ENCODE measurements around the gene FBXO28. TPM values are rescaled to one million over a fixed set of nuclear protein-coding genes. Genes with fewer than 3 reads are reported as not detected.

Gene FBXO28
- total and polyA plus RNA-seq, 10 of the 15 experiments (the other 5 are each of a cell fraction or from before 2014, with no cell fraction given): 4.3 to 23.2 (median 18.4) TPM

- Histone ChIP-seq H3K4me3 (no peak overlapping the region), H3K27ac (ENCODE audit: control insufficient read depth, insufficient read depth) (no peak overlapping the region), H3K79me2 (ENCODE audit: control insufficient read depth, insufficient read depth, low read length) (no peaks in the 10 kb centered on the region), H3K27me3 (replicated peaks in 1 of 2; ENCODE audit: control insufficient read depth in 2 of 2, insufficient read depth in 2 of 2, low read length in 1 of 2) (no peaks in the 10 kb centered on the region; a peak in 2 of 4 replicates), H3K36me3 (ENCODE audit: control insufficient read depth in 2 of 2, insufficient read depth in 2 of 2, low read length in 1 of 2) (no peaks in the 10 kb centered on the region), H4K20me1 (ENCODE audit: control insufficient read depth, insufficient read depth) (no peaks in the 10 kb centered on the region), H3K4me2 (ENCODE audit: control insufficient read depth, insufficient read depth) (no peak overlapping the region), H3K9ac (ENCODE audit: control insufficient read depth, insufficient read depth, low read length) (no peak overlapping the region), H3K4me1 (ENCODE audit: control insufficient read depth, insufficient read depth, low read length) (no peaks in the 10 kb centered on the region), H3K9me3 (replicated peaks; ENCODE audit: control insufficient read depth, insufficient read depth, low read length) (no peaks in the 10 kb centered on the region), H2AFZ (ENCODE audit: control insufficient read depth, low read depth, low read length) (no peak overlapping the region)
- ChIA-PET CTCF (no interaction called here), SMC1A (ENCODE audit: uncharacterized antibody, unreplicated experiment) (interaction anchor here (1.3 kb wide), 1 partner anchor 31 kb away, joined by 3 read pairs; no protein-coding TSS in a partner anchor), RAD21 (ENCODE audit: unreplicated experiment) (no interaction called here), POLR2A (no interaction called here)
- BruUV-seq (replicated peaks): no TSS peak
- FAIRE-seq (no peak), ATAC-seq (no peak), DNase-seq (ENCODE audit: low read depth, low spot score) (no peak)
- intact Hi-C loops (cut with micrococcal nuclease; ENCODE audit: unreplicated experiment) (no loop called here), in situ Hi-C loops (cut with MboI) (no loop called here)
- WGBS (ENCODE audit: insufficient coverage, insufficient replicate concordance, low lambda C conversion rate, missing lambda C conversion rate): 24% methylated on average over 2 of the region's 2 CpGs
- TF ChIP-seq KLF5 (IDR thresholded peaks at IDR 0.05; ENCODE audit: partially characterized antibody): no peak
- TF ChIP-seq FOXM1 (IDR thresholded peaks at IDR 0.05; ENCODE audit: low read depth, low read length): no peak
- no peak for TF ChIP-seq GABPA (IDR thresholded peaks at IDR 0.05; ENCODE audit: low read depth)
- no peak for TF ChIP-seq KAT2A (conservative IDR thresholded peaks at IDR 0.05; ENCODE audit: control insufficient read depth, low read depth, low read length)
- TF ChIP-seq, protein P1, sequence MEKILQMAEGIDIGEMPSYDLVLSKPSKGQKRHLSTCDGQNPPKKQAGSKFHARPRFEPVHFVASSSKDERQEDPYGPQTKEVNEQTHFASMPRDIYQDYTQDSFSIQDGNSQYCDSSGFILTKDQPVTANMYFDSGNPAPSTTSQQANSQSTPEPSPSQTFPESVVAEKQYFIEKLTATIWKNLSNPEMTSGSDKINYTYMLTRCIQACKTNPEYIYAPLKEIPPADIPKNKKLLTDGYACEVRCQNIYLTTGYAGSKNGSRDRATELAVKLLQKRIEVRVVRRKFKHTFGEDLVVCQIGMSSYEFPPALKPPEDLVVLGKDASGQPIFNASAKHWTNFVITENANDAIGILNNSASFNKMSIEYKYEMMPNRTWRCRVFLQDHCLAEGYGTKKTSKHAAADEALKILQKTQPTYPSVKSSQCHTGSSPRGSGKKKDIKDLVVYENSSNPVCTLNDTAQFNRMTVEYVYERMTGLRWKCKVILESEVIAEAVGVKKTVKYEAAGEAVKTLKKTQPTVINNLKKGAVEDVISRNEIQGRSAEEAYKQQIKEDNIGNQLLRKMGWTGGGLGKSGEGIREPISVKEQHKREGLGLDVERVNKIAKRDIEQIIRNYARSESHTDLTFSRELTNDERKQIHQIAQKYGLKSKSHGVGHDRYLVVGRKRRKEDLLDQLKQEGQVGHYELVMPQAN (conservative IDR thresholded peaks at IDR 0.05): no peak
- TF ChIP-seq, protein P2, sequence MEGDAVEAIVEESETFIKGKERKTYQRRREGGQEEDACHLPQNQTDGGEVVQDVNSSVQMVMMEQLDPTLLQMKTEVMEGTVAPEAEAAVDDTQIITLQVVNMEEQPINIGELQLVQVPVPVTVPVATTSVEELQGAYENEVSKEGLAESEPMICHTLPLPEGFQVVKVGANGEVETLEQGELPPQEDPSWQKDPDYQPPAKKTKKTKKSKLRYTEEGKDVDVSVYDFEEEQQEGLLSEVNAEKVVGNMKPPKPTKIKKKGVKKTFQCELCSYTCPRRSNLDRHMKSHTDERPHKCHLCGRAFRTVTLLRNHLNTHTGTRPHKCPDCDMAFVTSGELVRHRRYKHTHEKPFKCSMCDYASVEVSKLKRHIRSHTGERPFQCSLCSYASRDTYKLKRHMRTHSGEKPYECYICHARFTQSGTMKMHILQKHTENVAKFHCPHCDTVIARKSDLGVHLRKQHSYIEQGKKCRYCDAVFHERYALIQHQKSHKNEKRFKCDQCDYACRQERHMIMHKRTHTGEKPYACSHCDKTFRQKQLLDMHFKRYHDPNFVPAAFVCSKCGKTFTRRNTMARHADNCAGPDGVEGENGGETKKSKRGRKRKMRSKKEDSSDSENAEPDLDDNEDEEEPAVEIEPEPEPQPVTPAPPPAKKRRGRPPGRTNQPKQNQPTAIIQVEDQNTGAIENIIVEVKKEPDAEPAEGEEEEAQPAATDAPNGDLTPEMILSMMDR (IDR thresholded peaks at IDR 0.05 in 2 of 3, conservative IDR thresholded peaks at IDR 0.05 in 1 of 3; ENCODE audit: control insufficient read depth in 2 of 3, extremely low read depth in 1 of 3, insufficient read depth in 1 of 3, low read depth in 3 of 3, low read length in 3 of 3): no peak
- no peak for TF ChIP-seq RAD51 (IDR thresholded peaks at IDR 0.05)
- TF ChIP-seq, protein P3, sequence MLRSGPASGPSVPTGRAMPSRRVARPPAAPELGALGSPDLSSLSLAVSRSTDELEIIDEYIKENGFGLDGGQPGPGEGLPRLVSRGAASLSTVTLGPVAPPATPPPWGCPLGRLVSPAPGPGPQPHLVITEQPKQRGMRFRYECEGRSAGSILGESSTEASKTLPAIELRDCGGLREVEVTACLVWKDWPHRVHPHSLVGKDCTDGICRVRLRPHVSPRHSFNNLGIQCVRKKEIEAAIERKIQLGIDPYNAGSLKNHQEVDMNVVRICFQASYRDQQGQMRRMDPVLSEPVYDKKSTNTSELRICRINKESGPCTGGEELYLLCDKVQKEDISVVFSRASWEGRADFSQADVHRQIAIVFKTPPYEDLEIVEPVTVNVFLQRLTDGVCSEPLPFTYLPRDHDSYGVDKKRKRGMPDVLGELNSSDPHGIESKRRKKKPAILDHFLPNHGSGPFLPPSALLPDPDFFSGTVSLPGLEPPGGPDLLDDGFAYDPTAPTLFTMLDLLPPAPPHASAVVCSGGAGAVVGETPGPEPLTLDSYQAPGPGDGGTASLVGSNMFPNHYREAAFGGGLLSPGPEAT (IDR thresholded peaks at IDR 0.05; ENCODE audit: low read depth): no peak
- no peak for TF ChIP-seq GATAD2B (conservative IDR thresholded peaks at IDR 0.05; ENCODE audit: low read depth)
- no peak for TF ChIP-seq HCFC1 (IDR thresholded peaks at IDR 0.05; ENCODE audit: low read length)
- TF ChIP-seq NR2F1 (conservative IDR thresholded peaks at IDR 0.05): no peak
- TF ChIP-seq, protein P4, sequence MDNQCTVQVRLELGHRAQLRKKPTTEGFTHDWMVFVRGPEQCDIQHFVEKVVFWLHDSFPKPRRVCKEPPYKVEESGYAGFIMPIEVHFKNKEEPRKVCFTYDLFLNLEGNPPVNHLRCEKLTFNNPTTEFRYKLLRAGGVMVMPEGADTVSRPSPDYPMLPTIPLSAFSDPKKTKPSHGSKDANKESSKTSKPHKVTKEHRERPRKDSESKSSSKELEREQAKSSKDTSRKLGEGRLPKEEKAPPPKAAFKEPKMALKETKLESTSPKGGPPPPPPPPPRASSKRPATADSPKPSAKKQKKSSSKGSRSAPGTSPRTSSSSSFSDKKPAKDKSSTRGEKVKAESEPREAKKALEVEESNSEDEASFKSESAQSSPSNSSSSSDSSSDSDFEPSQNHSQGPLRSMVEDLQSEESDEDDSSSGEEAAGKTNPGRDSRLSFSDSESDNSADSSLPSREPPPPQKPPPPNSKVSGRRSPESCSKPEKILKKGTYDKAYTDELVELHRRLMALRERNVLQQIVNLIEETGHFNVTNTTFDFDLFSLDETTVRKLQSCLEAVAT (IDR thresholded peaks at IDR 0.05): no peak
- TF ChIP-seq, protein P5, sequence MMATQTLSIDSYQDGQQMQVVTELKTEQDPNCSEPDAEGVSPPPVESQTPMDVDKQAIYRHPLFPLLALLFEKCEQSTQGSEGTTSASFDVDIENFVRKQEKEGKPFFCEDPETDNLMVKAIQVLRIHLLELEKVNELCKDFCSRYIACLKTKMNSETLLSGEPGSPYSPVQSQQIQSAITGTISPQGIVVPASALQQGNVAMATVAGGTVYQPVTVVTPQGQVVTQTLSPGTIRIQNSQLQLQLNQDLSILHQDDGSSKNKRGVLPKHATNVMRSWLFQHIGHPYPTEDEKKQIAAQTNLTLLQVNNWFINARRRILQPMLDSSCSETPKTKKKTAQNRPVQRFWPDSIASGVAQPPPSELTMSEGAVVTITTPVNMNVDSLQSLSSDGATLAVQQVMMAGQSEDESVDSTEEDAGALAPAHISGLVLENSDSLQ (IDR thresholded peaks at IDR 0.05): no peak
- TF ChIP-seq YBX1 (IDR thresholded peaks at IDR 0.05): no peak
- no peak for TF ChIP-seq RB1 (IDR thresholded peaks at IDR 0.05; ENCODE audit: borderline replicate concordance)
- TF ChIP-seq WRNIP1 (IDR thresholded peaks at IDR 0.05; ENCODE audit: borderline replicate concordance, low read depth, low read length): no peak
Observed at GRCh38 chr1:224081604-224082003, 32.3 kb upstream of the FBXO28 start.
